Fibroblast of pulmonary artery (primary cell): ENCODE data around the gene GLIS1.

Source experiments
- DNase-seq: peaks from one replicate; pipeline ENCODE4 v3.0.0-alpha.2; 2010; ENCODE audit warnings: low read depth
- H3K4me3 ChIP-seq: replicated peaks from 2 replicates; pipeline ENCODE4 v1.5.1; 2011; ENCODE audit warnings: low read depth, mild to moderate bottlenecking, control low read depth, low read length, moderate library complexity
- TF ChIP-seq, protein P1 (sequence below): IDR thresholded peaks from 2 replicates; pipeline ENCODE4 v1.5.1; 2011; ENCODE audit warnings: mild to moderate bottlenecking, control low read depth, low read length, inconsistent platforms; ENCODE audit errors: missing control alignments

GLIS1 gene

DNA sequence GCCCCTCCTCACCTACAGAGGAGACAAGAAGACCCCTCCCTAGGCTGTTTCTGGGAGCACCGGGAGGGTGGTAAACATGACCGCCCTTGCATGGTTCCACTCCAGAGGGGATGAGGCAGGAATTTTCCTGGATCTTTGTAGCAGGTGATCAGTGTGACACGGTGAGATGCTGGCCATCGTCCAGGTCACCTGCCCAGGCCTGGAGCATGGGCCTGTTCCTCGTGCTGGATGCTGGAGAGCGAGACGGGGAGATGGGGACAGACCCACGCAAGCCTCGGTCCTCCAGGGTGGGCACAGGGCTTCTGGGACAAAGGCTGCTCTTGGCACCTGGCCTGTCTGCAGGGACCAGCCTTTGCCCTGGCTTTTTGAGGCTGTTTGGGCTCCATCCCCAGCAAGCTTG lies 233.6 kb downstream of the GLIS1 start:
- H3K4me3 ChIP-seq = no peak overlapping the region
- TF ChIP-seq, protein P1, sequence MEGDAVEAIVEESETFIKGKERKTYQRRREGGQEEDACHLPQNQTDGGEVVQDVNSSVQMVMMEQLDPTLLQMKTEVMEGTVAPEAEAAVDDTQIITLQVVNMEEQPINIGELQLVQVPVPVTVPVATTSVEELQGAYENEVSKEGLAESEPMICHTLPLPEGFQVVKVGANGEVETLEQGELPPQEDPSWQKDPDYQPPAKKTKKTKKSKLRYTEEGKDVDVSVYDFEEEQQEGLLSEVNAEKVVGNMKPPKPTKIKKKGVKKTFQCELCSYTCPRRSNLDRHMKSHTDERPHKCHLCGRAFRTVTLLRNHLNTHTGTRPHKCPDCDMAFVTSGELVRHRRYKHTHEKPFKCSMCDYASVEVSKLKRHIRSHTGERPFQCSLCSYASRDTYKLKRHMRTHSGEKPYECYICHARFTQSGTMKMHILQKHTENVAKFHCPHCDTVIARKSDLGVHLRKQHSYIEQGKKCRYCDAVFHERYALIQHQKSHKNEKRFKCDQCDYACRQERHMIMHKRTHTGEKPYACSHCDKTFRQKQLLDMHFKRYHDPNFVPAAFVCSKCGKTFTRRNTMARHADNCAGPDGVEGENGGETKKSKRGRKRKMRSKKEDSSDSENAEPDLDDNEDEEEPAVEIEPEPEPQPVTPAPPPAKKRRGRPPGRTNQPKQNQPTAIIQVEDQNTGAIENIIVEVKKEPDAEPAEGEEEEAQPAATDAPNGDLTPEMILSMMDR = no peak
- DNase-seq = no peak

DNA sequence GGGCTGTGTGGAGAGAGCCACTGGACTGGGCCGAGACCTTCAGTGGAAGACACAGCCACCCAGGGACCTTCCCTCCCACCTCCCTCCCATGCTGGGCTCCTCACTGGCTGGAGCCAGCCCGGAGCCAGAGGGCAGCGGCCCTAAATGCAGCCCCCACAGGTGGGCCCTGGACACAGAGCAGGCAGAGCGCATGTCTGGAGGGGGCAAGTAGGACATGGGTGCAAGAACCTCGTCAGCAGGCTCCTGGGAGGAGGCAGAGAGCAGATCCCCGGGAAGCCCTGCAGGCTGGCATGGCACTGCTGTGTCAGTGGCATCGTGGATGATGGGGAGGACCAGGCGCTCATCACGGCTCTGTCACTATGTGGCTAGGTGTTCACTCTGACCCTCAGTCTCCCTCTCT lies 234.1 kb downstream of the GLIS1 start:
- DNase-seq = no peak
- TF ChIP-seq, protein P1 = no peak

DNA sequence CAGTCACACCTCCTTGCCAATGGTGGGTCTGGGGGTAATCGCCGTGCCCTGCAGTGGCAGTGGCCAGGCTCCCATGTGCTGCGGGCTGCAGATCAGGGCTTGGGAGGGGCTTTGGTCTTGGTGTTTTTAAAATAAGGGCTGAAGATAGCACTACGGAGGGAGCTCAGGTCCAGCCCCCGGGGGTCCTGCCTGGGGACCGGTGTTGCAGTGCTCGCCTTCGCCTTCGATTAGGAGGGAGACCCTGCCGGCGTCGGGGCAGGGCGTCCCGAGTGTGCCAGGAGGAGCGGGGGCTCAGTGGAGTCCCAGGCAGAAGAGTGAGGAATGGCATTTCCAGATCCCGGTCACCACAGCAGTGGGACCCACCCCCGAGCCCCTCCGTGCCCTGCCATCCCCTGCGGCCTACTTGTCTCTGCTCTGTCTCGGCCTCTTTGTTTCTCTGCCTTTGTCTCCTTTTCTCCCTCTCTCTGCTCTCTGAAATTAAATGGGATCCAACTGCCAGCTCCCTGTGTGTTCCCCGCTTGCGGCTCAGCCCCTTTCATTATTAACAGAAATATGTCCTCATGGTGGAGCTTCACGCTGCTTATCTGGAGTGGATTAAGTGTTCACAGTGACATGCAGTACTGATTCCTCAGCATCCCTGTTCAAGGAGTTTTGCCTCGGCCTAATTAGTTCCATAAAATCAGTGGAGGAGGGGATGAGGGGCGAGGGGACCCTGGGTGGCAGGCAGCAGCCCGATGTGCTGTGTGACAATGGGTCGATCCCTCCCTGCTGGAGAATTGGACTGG lies 235.3 kb downstream of the GLIS1 start:
- DNase-seq = no peak
- no peak overlapping the region for H3K4me3 ChIP-seq
- TF ChIP-seq, protein P1 = no peak

More for the DNA sequence above, 234.1 kb downstream of the GLIS1 start:
- H3K4me3 ChIP-seq = no peak overlapping the region

DNA sequence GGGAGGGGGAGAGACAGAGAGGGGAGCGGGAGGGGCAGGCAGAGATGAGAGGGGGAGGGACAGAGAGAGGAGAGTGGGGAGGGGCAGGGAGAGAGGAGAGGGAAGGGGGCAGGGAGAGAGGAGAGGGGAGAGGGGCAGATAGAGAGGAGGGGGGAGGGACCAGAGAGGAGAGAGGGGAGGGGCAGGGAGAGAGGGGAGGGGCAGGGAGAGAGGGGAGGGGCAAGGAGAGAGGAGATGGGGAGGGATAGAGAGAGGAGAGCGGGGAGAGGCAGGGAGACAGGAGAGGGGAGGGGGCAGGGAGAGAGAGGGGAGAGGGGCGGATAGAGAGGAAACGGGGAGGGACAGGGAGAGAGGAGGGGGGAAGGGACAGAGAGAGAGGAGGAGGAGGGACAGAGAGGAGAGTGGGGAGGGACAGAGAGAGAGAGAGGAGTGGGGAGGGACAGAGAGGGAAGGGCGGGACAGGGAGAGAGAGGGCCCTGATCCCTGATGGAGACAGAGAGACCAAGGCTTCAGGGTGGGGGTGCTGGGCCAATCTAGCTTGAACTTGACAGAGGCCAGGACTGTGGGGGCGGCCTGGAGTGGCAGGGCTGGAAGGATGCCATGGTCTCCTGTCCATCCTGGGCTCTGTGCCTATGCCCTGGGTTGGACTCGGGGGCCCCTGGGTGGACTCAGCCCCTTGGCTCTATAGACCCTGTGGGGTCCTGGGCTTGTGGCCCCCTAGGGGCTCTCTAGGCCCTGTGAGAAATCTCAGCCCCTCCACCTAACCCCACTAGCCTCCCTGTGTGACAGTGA lies 236.1 kb downstream of the GLIS1 start:
- no peak for DNase-seq
- no peak overlapping the region for H3K4me3 ChIP-seq
- TF ChIP-seq, protein P1 = no peak

DNA sequence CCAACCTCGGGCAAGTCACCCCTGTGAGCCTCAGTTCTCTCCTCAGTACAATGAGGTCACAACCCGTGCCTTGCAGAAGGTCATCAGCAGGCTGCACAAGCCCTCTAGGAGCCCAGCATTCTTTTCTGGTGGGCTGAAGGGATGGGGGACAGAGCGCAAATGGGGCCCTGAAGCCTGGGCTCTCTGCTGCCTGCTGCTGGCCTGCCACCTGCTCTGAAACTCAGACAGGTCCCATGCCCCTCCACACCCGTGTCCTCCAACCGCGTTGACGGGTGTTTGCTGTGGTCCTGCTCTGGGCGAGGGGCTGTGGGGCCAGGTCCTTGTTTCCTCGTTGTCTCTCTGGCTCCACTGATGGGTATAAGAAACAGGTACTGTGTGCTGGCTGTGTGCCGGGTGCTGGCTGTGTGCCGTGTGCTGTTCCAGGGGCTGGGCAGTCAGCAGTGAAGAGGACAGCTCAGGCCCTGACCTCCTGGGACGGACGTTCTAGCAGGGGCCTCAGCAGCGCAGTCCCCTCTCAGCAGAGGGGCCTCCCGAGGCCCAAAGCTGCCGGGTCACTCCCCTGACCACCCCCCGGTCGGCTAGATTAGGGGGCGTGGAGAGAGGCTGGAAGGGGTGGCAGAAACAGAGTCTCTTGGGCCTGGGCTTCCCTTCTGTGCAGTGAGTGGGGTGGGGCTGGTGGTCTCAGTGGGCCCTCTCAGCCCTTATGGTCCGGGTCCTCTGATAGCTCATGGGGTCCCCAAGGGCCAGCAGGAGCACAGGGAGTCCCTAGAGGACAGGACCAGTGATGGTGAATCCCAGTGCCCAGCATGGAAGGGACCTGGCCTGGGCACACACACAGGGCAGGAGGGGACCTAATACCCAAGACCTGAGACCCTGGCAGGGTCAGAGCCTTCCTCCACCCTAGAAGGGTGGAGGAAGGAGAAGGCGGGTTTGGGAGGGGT lies 237.6 kb downstream of the GLIS1 start:
- TF ChIP-seq, protein P1 = no peak

DNA sequence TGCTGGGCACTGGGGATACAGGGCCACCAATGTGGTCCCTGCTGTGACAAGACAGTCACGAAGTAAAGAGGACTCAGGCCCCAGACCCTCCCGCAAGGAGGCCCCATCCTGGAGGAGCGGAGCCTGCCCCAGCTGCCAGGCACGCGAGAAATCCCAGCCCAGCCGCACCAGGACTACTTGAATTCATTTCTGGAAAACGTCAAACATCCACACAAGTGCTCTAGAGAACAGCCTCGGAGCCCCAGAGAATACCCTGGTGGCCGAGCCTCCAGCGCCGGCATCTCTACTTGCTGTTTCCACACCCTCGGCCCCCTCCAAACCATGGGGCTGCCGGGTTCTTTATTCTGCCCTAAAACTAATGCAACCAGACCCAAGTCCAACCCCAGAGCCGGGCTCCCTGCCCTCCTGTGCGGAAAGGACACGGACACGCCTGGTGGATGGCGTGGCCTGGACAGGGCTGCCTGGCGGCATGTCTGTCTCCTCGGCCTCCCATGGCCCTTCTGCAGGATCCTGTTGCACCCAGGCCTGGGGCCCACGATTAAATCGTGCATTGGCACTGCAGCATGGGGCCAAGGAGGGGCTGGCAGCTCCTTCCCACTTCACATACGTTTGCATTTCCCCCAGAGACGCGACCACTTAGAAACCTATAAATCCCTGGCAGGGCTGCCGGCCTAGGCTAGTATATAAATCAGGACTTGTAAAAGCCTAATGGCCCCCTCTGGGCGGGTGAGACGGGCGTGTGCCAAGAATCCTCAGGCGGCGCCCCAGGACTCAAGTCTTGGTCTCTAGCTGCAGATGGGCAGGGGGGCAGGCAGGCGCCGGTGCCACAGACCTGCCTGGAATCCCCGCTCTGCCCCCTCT lies 238.5 kb downstream of the GLIS1 start:
- no peak overlapping the region for H3K4me3 ChIP-seq
- TF ChIP-seq, protein P1 = no peak
- no peak for DNase-seq

More for the DNA sequence above, 237.6 kb downstream of the GLIS1 start:
- no peak for DNase-seq
- no peak overlapping the region for H3K4me3 ChIP-seq
